Adrenal gland (tissue), 12 donors: ENCODE measurements around the gene PRKCB. TPM values are rescaled to one million over a fixed set of nuclear protein-coding genes. Genes with fewer than 3 reads are reported as not detected.

Experiments used
- DNase-seq, 7 donors: peaks; one replicate each; pipeline ENCODE4 v3.0.0-alpha.2; 2019 to 2020
- H3K27ac ChIP-seq, 5 donors: fragments of 200-600 bp; sonication (generic) in 4 of 5; 1 replicate in 3 of 5; 2 replicates in 2 of 5; pipeline versions ENCODE4 v1.5.1 to v1.8.0; 2016 to 2020; ENCODE audit warnings: mild to moderate bottlenecking in 1 of 5
- H3K27me3 ChIP-seq: fragments of 200-600 bp; 2 replicates; pipeline ENCODE4 v1.8.0; 2021
- H3K36me3 ChIP-seq, 2 donors: fragments of 200-600 bp; replicated peaks in 1 of 2; 1 replicate in 1 of 2; 2 replicates in 1 of 2; pipeline versions ENCODE4 v1.5.1 to v1.8.0; 2018 to 2022
- H3K4me1 ChIP-seq, 2 donors: fragments of 200-600 bp; replicated peaks in 1 of 2; 1 replicate in 1 of 2; 2 replicates in 1 of 2; pipeline versions ENCODE4 v1.5.1 to v1.8.0; 2018 to 2021
- H3K4me3 ChIP-seq, 4 donors: fragments of 200-600 bp; sonication (generic) in 3 of 4; one replicate each; pipeline ENCODE4 v1.5.1; 2016 to 2018
- H3K9me3 ChIP-seq, 3 donors: fragments of 200-600 bp; sonication (generic) in 1 of 3; replicated peaks in 1 of 3; 1 replicate in 2 of 3; 2 replicates in 1 of 3; pipeline versions ENCODE4 v1.5.1 to v1.8.0; 2016 to 2021
- POLR2A ChIP-seq, 2 donors: fragments of 450-650 bp; IDR thresholded peaks; one replicate each; pipeline ENCODE4 v1.6.1; 2017; ENCODE audit warnings: antibody characterized with exemption in 2 of 2, mild to moderate bottlenecking in 2 of 2, moderate library complexity in 1 of 2
- WGBS, 4 donors: extraction: QIAGEN DNeasy Blood & Tissue Kit in 2 of 4; methylation state at CpG; one replicate each; pipeline versions ENCODE4 v1.1.5 to v1.1.7; 2013 to 2017; 5-methylcytosine and 5-hydroxymethylcytosine counted together
- intact Hi-C, 2 donors: fragments of 100-400 bp; cut with DNase I; formaldehyde crosslinking; loops; one replicate each; pipeline versions ENCODE4 v1.14.1 to v1.15.0; 2022 to 2023
- polyA plus RNA-seq, 3 donors: library from polyadenylated mRNA; stranded (reverse); fragments of 200-250 nt in 2 of 3; fragments of 350-450 nt in 1 of 3; fragmentation: Illumina TruSeq in 1 of 3; extraction: RNeasy Lipid Tissue Mini Kit (QIAGEN cat#74804) in 1 of 3; gene quantifications; one replicate each; pipeline ENCODE4 v1.2.3, GENCODE V29; 2013 to 2014
- total RNA-seq, 9 donors: library from RNA; depleted of rRNA in 4 of 9; stranded (reverse); fragments of >200 nt in 4 of 9; fragments of 120-200 nt in 1 of 9; fragmentation: NEBNext Ultra II Directional in 1 of 9; extraction: Animal tissue kit (Norgen Biotek cat#: 25700) in 1 of 9; gene quantifications; one replicate each; pipeline versions ENCODE4 v1.1.0 to v1.2.4, GENCODE V29; 2013 to 2023
- TF ChIP-seq, protein P1 (sequence below), 6 experiments: fragments of 450-650 bp in 4 of 6; fragments of 200-600 bp in 2 of 6; sonication (generic) in 1 of 6; IDR thresholded peaks; 1 replicate in 5 of 6; 2 replicates in 1 of 6; pipeline versions ENCODE4 v1.5.1 to v1.8.0; 2016 to 2021; ENCODE audit warnings: antibody characterized with exemption in 6 of 6, mild to moderate bottlenecking in 2 of 6, moderate library complexity in 1 of 6
- donor health status: healthy with polysubstance abuse.
- donor health status: Bipolar disorder and iron deficiency.
- donor health status: DM: yes; HTN: yes; CAD: no.
- donor health status: DM: no; HTN: no; CAD: no.
- donor health status: DM: no; HTN: no; CAD: no.
- donor health status: DM: yes; HTN: yes; CAD: no.

Gene PRKCB
- total and polyA plus RNA-seq, 12 donors, result 0.54 to 8.0 (median 3.0) TPM

DNA sequence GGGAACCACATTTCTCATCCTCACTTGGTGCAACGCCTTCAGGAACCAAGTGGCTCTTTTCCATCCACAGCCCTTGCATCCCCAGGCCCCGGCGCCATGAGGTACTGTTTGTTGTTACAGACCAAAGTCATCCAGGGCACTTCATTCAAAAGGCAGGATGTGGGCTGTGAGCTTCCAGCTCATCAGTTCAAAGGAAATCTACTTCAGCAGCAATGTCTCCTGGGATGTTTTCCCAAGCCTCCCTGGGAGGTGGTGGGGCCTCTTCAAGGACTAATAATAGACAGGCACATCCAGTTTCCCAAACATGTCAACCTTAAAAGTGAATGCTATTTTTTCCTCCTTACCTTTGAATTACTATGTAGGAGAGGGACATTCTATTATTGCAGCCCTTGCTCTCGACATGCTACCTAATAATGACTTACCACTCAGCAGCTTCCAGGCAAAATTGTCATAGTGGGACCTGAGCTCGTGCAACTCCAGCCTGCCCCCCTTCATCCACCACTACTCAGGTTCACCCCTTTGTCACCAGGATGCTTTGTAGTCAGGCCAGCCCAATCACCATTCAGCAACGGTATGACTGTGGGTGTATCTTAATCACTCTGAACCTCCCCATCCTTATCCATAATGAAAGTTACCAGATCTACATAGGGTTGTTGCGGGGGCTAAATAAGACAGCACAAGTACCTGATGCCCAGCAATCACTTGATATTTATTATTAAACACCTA lies 1.7 kb upstream of the PRKCB start:
- TF ChIP-seq POLR2A (IDR thresholded peaks at IDR 0.05), result no peak
- TF ChIP-seq, protein P1, sequence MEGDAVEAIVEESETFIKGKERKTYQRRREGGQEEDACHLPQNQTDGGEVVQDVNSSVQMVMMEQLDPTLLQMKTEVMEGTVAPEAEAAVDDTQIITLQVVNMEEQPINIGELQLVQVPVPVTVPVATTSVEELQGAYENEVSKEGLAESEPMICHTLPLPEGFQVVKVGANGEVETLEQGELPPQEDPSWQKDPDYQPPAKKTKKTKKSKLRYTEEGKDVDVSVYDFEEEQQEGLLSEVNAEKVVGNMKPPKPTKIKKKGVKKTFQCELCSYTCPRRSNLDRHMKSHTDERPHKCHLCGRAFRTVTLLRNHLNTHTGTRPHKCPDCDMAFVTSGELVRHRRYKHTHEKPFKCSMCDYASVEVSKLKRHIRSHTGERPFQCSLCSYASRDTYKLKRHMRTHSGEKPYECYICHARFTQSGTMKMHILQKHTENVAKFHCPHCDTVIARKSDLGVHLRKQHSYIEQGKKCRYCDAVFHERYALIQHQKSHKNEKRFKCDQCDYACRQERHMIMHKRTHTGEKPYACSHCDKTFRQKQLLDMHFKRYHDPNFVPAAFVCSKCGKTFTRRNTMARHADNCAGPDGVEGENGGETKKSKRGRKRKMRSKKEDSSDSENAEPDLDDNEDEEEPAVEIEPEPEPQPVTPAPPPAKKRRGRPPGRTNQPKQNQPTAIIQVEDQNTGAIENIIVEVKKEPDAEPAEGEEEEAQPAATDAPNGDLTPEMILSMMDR (IDR thresholded peaks at IDR 0.05), result no peak
- Histone ChIP-seq H3K27ac (no peak overlapping the region), H3K4me1 (no peaks in the 10 kb centered on the region), H3K9me3 (peaks cover 0 to 4% (median 0%) of the 10 kb centered on the region in 3 donors), H3K4me3 (no peak overlapping the region), H3K36me3 (no peaks in the 10 kb centered on the region), H3K27me3 (peaks cover 36% of the 10 kb centered on the region)
- 61 to 84% (median 68%) methylated on average over 5 to 7 of the region's 7 CpGs for WGBS, 4 donors
- DNase-seq, result no peak
- intact Hi-C loops, result no loop called here

DNA sequence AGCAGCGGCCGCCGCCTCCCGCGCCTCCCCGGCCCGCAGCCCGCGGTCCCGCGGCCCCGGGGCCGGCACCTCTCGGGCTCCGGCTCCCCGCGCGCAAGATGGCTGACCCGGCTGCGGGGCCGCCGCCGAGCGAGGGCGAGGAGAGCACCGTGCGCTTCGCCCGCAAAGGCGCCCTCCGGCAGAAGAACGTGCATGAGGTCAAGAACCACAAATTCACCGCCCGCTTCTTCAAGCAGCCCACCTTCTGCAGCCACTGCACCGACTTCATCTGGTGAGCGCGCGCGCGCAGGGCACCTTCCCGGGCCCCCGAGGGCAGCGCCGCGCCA lies 258 bp downstream of the PRKCB start:
- no peak for TF ChIP-seq POLR2A (IDR thresholded peaks at IDR 0.05)
- TF ChIP-seq, protein P1 (IDR thresholded peaks at IDR 0.05), result no peak
- Histone ChIP-seq H3K9me3 (no peaks in the 10 kb centered on the region), H3K27me3 (peaks cover 36% of the 10 kb centered on the region), H3K4me1 (no peaks in the 10 kb centered on the region), H3K36me3 (no peaks in the 10 kb centered on the region), H3K4me3 (peak overlapping the region in 1 of 4 donors; percentile 42), H3K27ac (no peak overlapping the region)
- WGBS, 4 donors, result 0 to 1% methylated on average over 33 to 45 of the region's 45 CpGs; no CpG with 5 or more reads in 2 of the 4 donors
- intact Hi-C loops, result no loop called here
- DNase-seq, result no peak

DNA sequence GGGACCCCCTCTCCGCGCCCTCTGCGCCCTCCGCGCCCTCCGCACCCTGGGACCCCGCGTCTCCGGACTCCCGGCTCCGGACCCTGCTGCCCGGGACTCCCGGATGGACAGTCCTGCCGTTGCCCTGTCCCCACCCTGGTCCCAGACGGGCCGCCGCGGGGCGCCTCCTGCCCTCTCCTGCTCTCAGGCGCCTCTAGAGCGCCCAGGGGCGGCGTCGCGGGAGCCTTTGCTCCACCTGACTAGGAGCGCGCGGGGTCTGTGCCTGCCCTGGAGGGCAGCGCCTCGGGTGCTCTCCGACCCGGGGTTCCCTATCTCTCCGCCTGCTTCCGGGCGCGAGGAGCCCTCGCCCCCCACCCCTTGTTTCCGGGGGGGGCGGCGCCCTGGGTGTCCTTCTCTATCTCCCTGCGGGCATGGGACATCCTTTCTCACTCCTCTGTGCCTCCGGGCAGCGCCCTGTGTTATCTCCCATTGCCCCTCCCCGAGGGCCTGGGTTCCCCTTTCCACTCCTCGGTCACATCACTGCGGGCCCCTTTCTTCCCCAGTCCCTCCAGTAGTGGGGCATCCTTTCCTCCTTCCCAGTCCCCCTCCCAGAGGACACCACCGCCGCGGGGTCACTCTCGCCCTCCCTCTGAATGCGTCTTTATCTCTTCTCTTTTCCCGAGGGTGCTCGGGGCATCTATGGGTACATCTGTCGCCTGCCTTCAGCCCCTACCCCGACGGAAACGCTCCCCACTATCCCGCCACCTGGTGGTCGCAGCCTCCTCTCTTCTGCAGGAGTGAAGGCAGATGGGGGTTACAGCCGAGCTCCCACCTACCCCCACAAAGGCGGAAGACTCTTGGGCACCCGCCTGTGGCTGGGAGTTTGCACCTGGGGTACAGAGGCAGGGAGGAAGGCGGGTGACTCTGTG lies 875 bp downstream of the PRKCB start:
- Histone ChIP-seq H3K9me3 (no peaks in the 10 kb centered on the region), H3K27ac (no peak overlapping the region), H3K36me3 (no peaks in the 10 kb centered on the region), H3K27me3 (peaks cover 36% of the 10 kb centered on the region), H3K4me1 (no peaks in the 10 kb centered on the region), H3K4me3 (peak overlapping the region in 1 of 4 donors; percentile 42)
- no peak for TF ChIP-seq POLR2A (IDR thresholded peaks at IDR 0.05)
- peak in 1 of 7 donors; percentile 3 for DNase-seq
- 1 to 3% (median 1%) methylated on average over 16 to 63 of the region's 63 CpGs for WGBS, 4 donors
- intact Hi-C loops, result no loop called here

DNA sequence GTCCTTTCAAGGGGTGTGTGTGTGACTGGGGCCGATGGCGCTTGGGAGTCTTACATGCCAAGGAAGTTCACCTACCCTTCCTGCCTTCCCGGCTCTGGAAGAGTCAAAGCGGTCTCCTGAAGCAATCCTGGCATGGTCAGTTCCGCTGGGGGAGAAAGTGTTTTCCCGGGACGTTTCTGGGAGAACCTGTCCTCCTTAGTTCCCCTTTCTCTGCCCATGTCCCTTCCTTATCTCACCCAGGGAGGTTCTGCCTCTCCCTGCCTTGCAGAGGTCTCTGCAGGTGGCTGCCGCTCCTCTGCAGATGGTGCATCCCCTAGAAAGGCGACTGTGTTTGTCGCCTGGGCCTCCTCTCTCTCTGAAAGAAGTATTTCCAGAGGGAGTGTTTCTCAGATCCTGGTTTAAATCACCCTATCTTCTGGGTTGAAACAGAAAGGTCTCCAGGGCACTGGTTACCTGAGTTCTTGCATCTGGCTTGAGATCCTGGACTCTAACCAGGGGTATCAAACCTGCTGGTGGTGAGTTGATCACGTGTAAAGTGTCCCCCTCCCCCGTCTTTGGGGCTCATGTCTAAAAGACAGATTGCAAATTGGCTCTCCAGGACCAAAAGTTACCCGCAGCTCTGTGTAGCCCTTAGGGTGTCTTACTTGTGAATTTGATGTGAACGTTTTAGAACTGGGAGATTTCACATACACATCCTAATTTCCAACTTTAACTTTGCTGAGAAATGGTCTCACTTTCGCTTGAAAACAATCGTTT lies 1.9 kb downstream of the PRKCB start:
- no peak overlapping the region for H3K4me3 ChIP-seq
- no peaks in the 10 kb centered on the region for H3K9me3 ChIP-seq
- 21 to 31% (median 26%) methylated on average over 14 to 16 of the region's 16 CpGs for WGBS, 4 donors
- intact Hi-C loops, result no loop called here
- no peaks in the 10 kb centered on the region for H3K36me3 ChIP-seq
- H3K27ac ChIP-seq, result no peak overlapping the region
- peaks cover 36% of the 10 kb centered on the region for H3K27me3 ChIP-seq
- DNase-seq, result no peak
- no peaks in the 10 kb centered on the region for H3K4me1 ChIP-seq
- TF ChIP-seq, protein P1 (IDR thresholded peaks at IDR 0.05), result no peak
- TF ChIP-seq POLR2A (IDR thresholded peaks at IDR 0.05), result no peak
